ENCODE measurements around the gene NCBP1. TPM values are rescaled to one million over a fixed set of nuclear protein-coding genes. Genes with fewer than 3 reads are reported as not detected.

NCBP1 gene
- total and polyA plus RNA-seq, 9 of the 15 experiments (the other 6 are each of a cell fraction or from before 2014, with no cell fraction given): 29.4 to 69.7 (median 57.5) TPM

- TF ChIP-seq, protein P1, sequence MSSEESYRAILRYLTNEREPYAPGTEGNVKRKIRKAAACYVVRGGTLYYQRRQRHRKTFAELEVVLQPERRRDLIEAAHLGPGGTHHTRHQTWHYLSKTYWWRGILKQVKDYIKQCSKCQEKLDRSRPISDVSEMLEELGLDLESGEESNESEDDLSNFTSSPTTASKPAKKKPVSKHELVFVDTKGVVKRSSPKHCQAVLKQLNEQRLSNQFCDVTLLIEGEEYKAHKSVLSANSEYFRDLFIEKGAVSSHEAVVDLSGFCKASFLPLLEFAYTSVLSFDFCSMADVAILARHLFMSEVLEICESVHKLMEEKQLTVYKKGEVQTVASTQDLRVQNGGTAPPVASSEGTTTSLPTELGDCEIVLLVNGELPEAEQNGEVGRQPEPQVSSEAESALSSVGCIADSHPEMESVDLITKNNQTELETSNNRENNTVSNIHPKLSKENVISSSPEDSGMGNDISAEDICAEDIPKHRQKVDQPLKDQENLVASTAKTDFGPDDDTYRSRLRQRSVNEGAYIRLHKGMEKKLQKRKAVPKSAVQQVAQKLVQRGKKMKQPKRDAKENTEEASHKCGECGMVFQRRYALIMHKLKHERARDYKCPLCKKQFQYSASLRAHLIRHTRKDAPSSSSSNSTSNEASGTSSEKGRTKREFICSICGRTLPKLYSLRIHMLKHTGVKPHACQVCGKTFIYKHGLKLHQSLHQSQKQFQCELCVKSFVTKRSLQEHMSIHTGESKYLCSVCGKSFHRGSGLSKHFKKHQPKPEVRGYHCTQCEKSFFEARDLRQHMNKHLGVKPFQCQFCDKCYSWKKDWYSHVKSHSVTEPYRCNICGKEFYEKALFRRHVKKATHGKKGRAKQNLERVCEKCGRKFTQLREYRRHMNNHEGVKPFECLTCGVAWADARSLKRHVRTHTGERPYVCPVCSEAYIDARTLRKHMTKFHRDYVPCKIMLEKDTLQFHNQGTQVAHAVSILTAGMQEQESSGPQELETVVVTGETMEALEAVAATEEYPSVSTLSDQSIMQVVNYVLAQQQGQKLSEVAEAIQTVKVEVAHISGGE (CRISPR knock-in tag; IDR thresholded peaks at IDR 0.05): no peak
- TF ChIP-seq HDAC2 (IDR thresholded peaks at IDR 0.05) (no peak), MGA (IDR thresholded peaks at IDR 0.05) (no peak), BRCA1 (IDR thresholded peaks at IDR 0.05) (no peak), BRCA1 (CRISPR knock-in tag; IDR thresholded peaks at IDR 0.05) (no peak), ZNF384 (IDR thresholded peaks at IDR 0.05; ENCODE audit: low read depth, low read length) (no peak), SMARCA5 (IDR thresholded peaks at IDR 0.05) (no peak), KHSRP (IDR thresholded peaks at IDR 0.05) (no peak)
- TF ChIP-seq, protein P2, sequence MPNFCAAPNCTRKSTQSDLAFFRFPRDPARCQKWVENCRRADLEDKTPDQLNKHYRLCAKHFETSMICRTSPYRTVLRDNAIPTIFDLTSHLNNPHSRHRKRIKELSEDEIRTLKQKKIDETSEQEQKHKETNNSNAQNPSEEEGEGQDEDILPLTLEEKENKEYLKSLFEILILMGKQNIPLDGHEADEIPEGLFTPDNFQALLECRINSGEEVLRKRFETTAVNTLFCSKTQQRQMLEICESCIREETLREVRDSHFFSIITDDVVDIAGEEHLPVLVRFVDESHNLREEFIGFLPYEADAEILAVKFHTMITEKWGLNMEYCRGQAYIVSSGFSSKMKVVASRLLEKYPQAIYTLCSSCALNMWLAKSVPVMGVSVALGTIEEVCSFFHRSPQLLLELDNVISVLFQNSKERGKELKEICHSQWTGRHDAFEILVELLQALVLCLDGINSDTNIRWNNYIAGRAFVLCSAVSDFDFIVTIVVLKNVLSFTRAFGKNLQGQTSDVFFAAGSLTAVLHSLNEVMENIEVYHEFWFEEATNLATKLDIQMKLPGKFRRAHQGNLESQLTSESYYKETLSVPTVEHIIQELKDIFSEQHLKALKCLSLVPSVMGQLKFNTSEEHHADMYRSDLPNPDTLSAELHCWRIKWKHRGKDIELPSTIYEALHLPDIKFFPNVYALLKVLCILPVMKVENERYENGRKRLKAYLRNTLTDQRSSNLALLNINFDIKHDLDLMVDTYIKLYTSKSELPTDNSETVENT (CRISPR knock-in tag; IDR thresholded peaks at IDR 0.05): 0 out of 2 replicates have a peak, but pooled peaks have one; percentile 6
These were observed 354 bp downstream of the NCBP1 start (continued) for GRCh38 chr9:97633859-97634490.
